DOHH2 (cell line): Measurements from ENCODE around the gene ABCG1.

Experiments
- H3F3A ChIP-seq: fragments of 200-600 bp; sonication (generic), shearing (Covaris generic); 2 replicates; pipeline ENCODE4 v1.6.0; 2016; ENCODE audit warnings: antibody characterized with exemption, mild to moderate bottlenecking; ENCODE audit not compliant: control insufficient read depth, insufficient read depth
- H3K27ac ChIP-seq: fragments of 200-600 bp; sonication (generic); 2 replicates; pipeline ENCODE4 v1.5.1; 2014; ENCODE audit warnings: low read depth, mild to moderate bottlenecking, low read length, moderate library complexity
- H3K27me3 ChIP-seq: fragments of 200-600 bp; sonication (generic); 2 replicates; pipeline ENCODE4 v1.6.1; 2014; ENCODE audit warnings: mild to moderate bottlenecking, low read length, mixed read lengths; ENCODE audit not compliant: control insufficient read depth
- H3K36me3 ChIP-seq: fragments of 200-600 bp; sonication (generic); 2 replicates; pipeline ENCODE4 v1.6.1; 2014; ENCODE audit warnings: mild to moderate bottlenecking, low read length, moderate library complexity, mixed read lengths; ENCODE audit not compliant: control insufficient read depth
- H3K4me1 ChIP-seq: fragments of 200-600 bp; sonication (generic); 2 replicates; pipeline ENCODE4 v1.6.1; 2014; ENCODE audit warnings: mild to moderate bottlenecking, low read length, mixed read lengths; ENCODE audit not compliant: control insufficient read depth
- H3K4me2 ChIP-seq: fragments of 200-600 bp; sonication (generic); 2 replicates; pipeline ENCODE4 v1.6.0; 2014; ENCODE audit warnings: mild to moderate bottlenecking, low read length, moderate library complexity
- H3K4me3 ChIP-seq: fragments of 200-600 bp; sonication (generic); 2 replicates; pipeline ENCODE4 v1.5.1; 2014; ENCODE audit warnings: mild to moderate bottlenecking, low read length, mixed read lengths
- H3K79me2 ChIP-seq: fragments of 200-600 bp; sonication (generic); 2 replicates; pipeline ENCODE4 v1.6.1; 2014; ENCODE audit warnings: mild to moderate bottlenecking, low read length, mixed read lengths; ENCODE audit not compliant: control insufficient read depth
- H3K9me2 ChIP-seq: fragments of 200-600 bp; sonication (generic); replicated peaks from 2 replicates; pipeline ENCODE4 v1.6.1; 2014; ENCODE audit warnings: mild to moderate bottlenecking, low read length, mixed read lengths; ENCODE audit not compliant: control insufficient read depth
- H3K9me3 ChIP-seq: fragments of 200-600 bp; sonication (generic); 2 replicates; pipeline ENCODE4 v1.6.1; 2014; ENCODE audit warnings: antibody characterized with exemption, low read length, mixed read lengths; ENCODE audit not compliant: control insufficient read depth, insufficient read depth
- H4K20me1 ChIP-seq: fragments of 200-600 bp; sonication (generic); 2 replicates; pipeline ENCODE4 v1.6.0; 2014; ENCODE audit warnings: low read depth, mild to moderate bottlenecking, antibody characterized with exemption, low read length, moderate library complexity; ENCODE audit not compliant: control insufficient read depth, insufficient read depth
- EZH2phosphoT487 ChIP-seq: fragments of 200-600 bp; sonication (generic); IDR thresholded peaks from 2 replicates; pipeline ENCODE4 v1.6.1; 2017; ENCODE audit warnings: borderline replicate concordance, mild to moderate bottlenecking, antibody characterized with exemption, low read length, moderate library complexity, mixed read lengths
- TF ChIP-seq, protein P1 (sequence below): fragments of 200-600 bp; sonication (generic); IDR thresholded peaks from one replicate; pipeline ENCODE4 v1.5.1; 2014; ENCODE audit warnings: antibody characterized with exemption, mild to moderate bottlenecking, low read depth, low read length; ENCODE audit not compliant: poor library complexity, severe bottlenecking

Gene ABCG1

DNA sequence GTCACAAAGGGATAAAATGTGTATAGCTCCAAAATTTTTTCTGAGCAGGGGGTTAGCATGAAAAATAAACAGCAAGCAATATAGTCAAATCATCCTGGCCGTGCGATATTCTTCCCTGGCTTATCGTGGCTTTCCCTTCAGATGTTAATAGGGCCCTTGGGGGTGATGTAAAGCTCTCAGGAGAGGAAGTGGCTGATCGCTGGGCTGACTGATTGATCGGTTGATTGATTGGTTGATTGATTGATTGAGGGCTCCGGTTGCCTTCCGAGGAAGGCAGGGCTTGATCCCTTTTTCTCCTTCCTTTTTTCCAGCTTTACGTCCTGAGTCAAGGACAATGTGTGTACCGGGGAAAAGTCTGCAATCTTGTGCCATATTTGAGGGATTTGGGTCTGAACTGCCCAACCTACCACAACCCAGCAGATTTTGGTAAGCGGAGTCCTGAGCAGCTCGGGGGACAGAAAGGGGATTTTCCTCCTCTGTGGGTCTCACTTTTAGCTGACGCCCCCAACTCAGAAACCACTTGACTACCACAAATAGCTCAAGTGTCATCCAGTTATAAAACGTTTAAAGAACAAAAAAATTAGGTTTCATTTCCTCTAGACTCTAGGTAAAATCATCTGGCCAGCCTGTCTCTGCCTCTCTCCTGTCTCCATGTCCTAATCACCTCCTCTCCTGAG, 66.8 kb downstream of the ABCG1 start:
- H3K4me3 ChIP-seq = no peak overlapping the region
- H3K9me3 ChIP-seq = no peaks in the 10 kb centered on the region
- no peaks in the 10 kb centered on the region for H3K36me3 ChIP-seq
- H3K4me2 ChIP-seq = no peak overlapping the region
- H3K9me2 ChIP-seq = no peaks in the 10 kb centered on the region
- peaks cover 9% of the 10 kb centered on the region for H3K4me1 ChIP-seq
- TF ChIP-seq EZH2phosphoT487 = no peak
- TF ChIP-seq, protein P1, sequence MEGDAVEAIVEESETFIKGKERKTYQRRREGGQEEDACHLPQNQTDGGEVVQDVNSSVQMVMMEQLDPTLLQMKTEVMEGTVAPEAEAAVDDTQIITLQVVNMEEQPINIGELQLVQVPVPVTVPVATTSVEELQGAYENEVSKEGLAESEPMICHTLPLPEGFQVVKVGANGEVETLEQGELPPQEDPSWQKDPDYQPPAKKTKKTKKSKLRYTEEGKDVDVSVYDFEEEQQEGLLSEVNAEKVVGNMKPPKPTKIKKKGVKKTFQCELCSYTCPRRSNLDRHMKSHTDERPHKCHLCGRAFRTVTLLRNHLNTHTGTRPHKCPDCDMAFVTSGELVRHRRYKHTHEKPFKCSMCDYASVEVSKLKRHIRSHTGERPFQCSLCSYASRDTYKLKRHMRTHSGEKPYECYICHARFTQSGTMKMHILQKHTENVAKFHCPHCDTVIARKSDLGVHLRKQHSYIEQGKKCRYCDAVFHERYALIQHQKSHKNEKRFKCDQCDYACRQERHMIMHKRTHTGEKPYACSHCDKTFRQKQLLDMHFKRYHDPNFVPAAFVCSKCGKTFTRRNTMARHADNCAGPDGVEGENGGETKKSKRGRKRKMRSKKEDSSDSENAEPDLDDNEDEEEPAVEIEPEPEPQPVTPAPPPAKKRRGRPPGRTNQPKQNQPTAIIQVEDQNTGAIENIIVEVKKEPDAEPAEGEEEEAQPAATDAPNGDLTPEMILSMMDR = no peak
- H3F3A ChIP-seq = no peaks in the 10 kb centered on the region
- no peaks in the 10 kb centered on the region for H3K79me2 ChIP-seq
- peaks cover 10% of the 10 kb centered on the region; the same call in 1 of the 2 replicates for H3K27me3 ChIP-seq
- H4K20me1 ChIP-seq = no peaks in the 10 kb centered on the region
- H3K27ac ChIP-seq = no peak overlapping the region

DNA sequence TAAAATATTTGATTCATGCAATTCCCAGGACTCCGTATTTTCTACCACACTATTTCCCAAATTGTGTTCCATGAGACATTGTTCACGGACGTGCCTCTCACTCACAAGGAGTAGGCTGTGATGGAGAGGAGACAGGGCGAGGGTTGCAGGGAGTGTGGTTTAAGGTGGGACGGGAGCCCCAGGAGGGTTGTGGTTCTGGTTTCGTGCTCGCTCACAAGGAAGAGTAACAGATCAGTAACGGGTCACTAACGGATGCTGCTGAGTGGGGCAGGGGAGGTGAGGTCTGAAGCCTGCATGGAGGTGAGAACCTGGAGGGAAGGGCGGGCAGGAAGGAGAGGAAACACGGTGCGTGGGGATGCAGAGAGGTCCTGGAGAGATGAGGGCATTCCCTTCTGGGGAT, 67.5 kb downstream of the ABCG1 start:
- H3K4me2 ChIP-seq = no peak overlapping the region
- no peaks in the 10 kb centered on the region for H3K9me2 ChIP-seq
- H3K4me1 ChIP-seq = peaks cover 9% of the 10 kb centered on the region
- H4K20me1 ChIP-seq = no peaks in the 10 kb centered on the region
- H3K27ac ChIP-seq = no peak overlapping the region
- H3K9me3 ChIP-seq = no peaks in the 10 kb centered on the region
- H3K4me3 ChIP-seq = no peak overlapping the region
- no peaks in the 10 kb centered on the region for H3K36me3 ChIP-seq
- TF ChIP-seq, protein P1 = no peak
- no peak for TF ChIP-seq EZH2phosphoT487
- H3K27me3 ChIP-seq = peaks cover 10% of the 10 kb centered on the region; the same call in 1 of the 2 replicates
- H3K79me2 ChIP-seq = no peaks in the 10 kb centered on the region
- no peaks in the 10 kb centered on the region for H3F3A ChIP-seq

DNA sequence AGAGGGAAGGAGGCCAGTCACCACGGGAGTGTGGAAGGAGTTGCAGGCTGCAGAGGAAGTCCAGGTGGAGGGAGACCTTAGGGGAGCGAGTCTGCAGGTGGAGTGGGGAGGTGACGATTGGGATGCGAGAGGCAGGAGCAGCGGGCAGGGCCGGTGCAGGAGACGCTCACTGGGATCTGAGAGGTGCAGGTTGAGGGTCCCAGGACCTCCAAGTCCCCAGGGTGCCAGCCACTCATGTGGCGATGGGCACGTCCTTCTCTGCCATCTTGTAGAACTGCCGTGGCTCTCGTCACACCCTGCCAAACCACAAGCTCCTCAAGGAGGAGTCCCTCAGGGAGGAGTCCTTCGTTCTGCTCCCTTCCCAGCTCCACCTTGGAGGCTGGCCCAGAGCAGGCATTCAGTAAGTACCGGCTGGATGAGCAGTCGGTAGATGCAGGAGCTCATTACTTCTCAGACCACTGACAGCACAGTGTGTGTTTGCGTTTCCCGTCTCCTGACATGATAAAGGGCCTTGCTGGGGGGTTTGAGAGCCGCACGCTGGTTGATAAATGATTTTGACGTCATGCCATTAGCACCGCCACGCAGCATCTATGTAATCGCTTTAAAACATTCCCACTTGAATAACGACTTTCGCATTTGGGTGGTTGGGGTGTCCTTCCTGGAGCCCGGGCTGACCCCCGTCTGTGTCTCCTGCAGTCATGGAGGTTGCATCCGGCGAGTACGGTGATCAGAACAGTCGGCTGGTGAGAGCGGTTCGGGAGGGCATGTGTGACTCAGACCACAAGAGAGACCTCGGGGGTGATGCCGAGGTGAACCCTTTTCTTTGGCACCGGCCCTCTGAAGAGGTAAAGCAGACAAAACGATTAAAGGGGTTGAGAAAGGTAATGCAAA, 68.5 kb downstream of the ABCG1 start:
- Histone ChIP-seq H3K36me3 (no peaks in the 10 kb centered on the region), H3K9me2 (no peaks in the 10 kb centered on the region), H3K4me1 (peaks cover 9% of the 10 kb centered on the region), H3K27ac (no peak overlapping the region), H4K20me1 (no peaks in the 10 kb centered on the region), H3K4me2 (no peak overlapping the region), H3F3A (no peaks in the 10 kb centered on the region), H3K4me3 (no peak overlapping the region), H3K9me3 (no peaks in the 10 kb centered on the region), H3K27me3 (peaks cover 10% of the 10 kb centered on the region; the same call in 1 of the 2 replicates), H3K79me2 (no peaks in the 10 kb centered on the region)
- no peak for TF ChIP-seq EZH2phosphoT487
- TF ChIP-seq, protein P1 = no peak
